HepG2 (cell line): ENCODE results near the gene KCNH1. TPM values are rescaled to one million over a fixed set of nuclear protein-coding genes. Genes with fewer than 3 reads are reported as not detected.

ENCODE experiments used
- ATAC-seq: fragments of 200-7000 bp; cut with Tn5 transposase; 3 replicates; pipeline ENCODE4 v1.9.1; 2020; ENCODE audit warnings: mild to moderate bottlenecking, moderate library complexity
- BruUV-seq: library from RNA; stranded (reverse); fragments of 400-500 nt; replicated peaks from 2 replicates; lab custom pipeline; 2021; lab: Mats Ljungman, UMichigan
- CTCF ChIA-PET: fragments of 300-600 bp; formaldehyde crosslinking; extraction: SDS; loops from one replicate; lab custom pipeline; 2021; ENCODE audit warnings: low total read pairs, inconsistent platforms, low intra/inter-chr PET ratio; lab: Yijun Ruan, JAX
- POLR2A ChIA-PET: fragments of 350-600 bp; sonication (Branson Sonifier 250); formaldehyde crosslinking; loops from one replicate; lab custom pipeline; 2020; ENCODE audit warnings: antibody characterized with exemption, inconsistent platforms; lab: Yijun Ruan, JAX
- DNase-seq: peaks from one replicate; pipeline ENCODE4 v3.0.0-alpha.2; 2015; ENCODE audit warnings: low spot score
- FAIRE-seq: peaks from 3 replicates; lab custom pipeline; 2011; peaks lifted over from hg19 to GRCh38; lab: Jason Lieb, UNC
- H2AFZ ChIP-seq: one replicate; pipeline ENCODE4 v1.6.1; 2011; ENCODE audit warnings: low read length, inconsistent platforms
- H3K27ac ChIP-seq: fragments of 300-600 bp; 3 replicates; pipeline ENCODE4 v1.8.0; 2011; ENCODE audit warnings: mixed run types, mild to moderate bottlenecking, mixed read lengths, low read length, inconsistent platforms; ENCODE audit not compliant: insufficient read depth; ENCODE audit errors: extremely low read length
- H3K27me3 ChIP-seq, 2 experiments: fragments of 200-600 bp in 1 of 2; 2 replicates in 1 of 2; 3 replicates in 1 of 2; pipeline versions ENCODE4 v1.6.0 to v1.8.0; 2011; ENCODE audit warnings: low read length in 2 of 2, mild to moderate bottlenecking in 2 of 2, moderate library complexity in 2 of 2, inconsistent platforms in 1 of 2; ENCODE audit not compliant: insufficient read depth in 2 of 2, control insufficient read depth in 1 of 2
- H3K36me3 ChIP-seq, 2 experiments: fragments of 200-600 bp in 1 of 2; replicated peaks in 1 of 2; 2 replicates in 1 of 2; 3 replicates in 1 of 2; pipeline versions ENCODE4 v1.5.1 to v1.8.0; 2011; ENCODE audit warnings: low read length in 2 of 2, inconsistent platforms in 1 of 2; ENCODE audit not compliant: insufficient read depth in 2 of 2, control insufficient read depth in 1 of 2
- H3K4me1 ChIP-seq: 2 replicates; pipeline ENCODE4 v1.5.1; 2012; ENCODE audit warnings: low read length, inconsistent platforms; ENCODE audit not compliant: insufficient read depth
- H3K4me2 ChIP-seq: 2 replicates; pipeline ENCODE4 v1.6.0; 2011; ENCODE audit warnings: low read depth, low read length, inconsistent platforms
- H3K4me3 ChIP-seq, 3 experiments: fragments of 200-600 bp in 1 of 3; sonication (generic), shearing (Covaris generic) in 1 of 3; replicated peaks in 1 of 3; 2 replicates each; pipeline ENCODE4 v1.5.1; 2011 to 2016; ENCODE audit warnings: low read length in 3 of 3, inconsistent platforms in 2 of 3, low read depth in 2 of 3, mild to moderate bottlenecking in 2 of 3, control low read depth in 1 of 3, mixed read lengths in 1 of 3; ENCODE audit not compliant: insufficient read depth in 1 of 3
- H3K79me2 ChIP-seq: one replicate; pipeline ENCODE4 v1.6.1; 2011; ENCODE audit warnings: low read length, inconsistent platforms; ENCODE audit not compliant: insufficient read depth
- H3K9ac ChIP-seq: 2 replicates; pipeline ENCODE4 v1.6.0; 2011; ENCODE audit warnings: mild to moderate bottlenecking, low read depth, low read length, inconsistent platforms; ENCODE audit not compliant: insufficient read depth
- H3K9me3 ChIP-seq: 2 replicates; pipeline ENCODE4 v1.5.1; 2012; ENCODE audit warnings: mild to moderate bottlenecking, low read length
- H4K20me1 ChIP-seq: 2 replicates; pipeline ENCODE4 v1.6.0; 2011; ENCODE audit warnings: inconsistent platforms, mild to moderate bottlenecking, low read length, moderate library complexity; ENCODE audit not compliant: insufficient read depth
- ARNT ChIP-seq: fragments of 450-650 bp; IDR thresholded peaks from 2 replicates; pipeline ENCODE4 v1.6.1; 2017
- ATF3 ChIP-seq: sonication (generic); formaldehyde crosslinking; IDR thresholded peaks from 2 replicates; pipeline ENCODE4 v1.4.0; 2020; ENCODE audit warnings: missing genetic modification reagents
- ATRX ChIP-seq: sonication (generic); formaldehyde crosslinking; IDR thresholded peaks from 2 replicates; pipeline ENCODE4 v1.4.0; 2020; ENCODE audit warnings: missing genetic modification reagents, borderline replicate concordance
- BCL6 ChIP-seq: IDR thresholded peaks from 2 replicates; pipeline ENCODE4 v1.6.1; 2016; ENCODE audit warnings: missing genetic modification reagents, missing compliant biosample characterization
- DPF2 ChIP-seq: sonication (generic); formaldehyde crosslinking; IDR thresholded peaks from 2 replicates; pipeline ENCODE4 v1.4.0; 2020; ENCODE audit warnings: mild to moderate bottlenecking, low read depth, missing genetic modification reagents, borderline replicate concordance
- ELF3 ChIP-seq: IDR thresholded peaks from 2 replicates; pipeline ENCODE4 v1.6.1; 2016; ENCODE audit warnings: missing genetic modification reagents, missing compliant biosample characterization
- ERF ChIP-seq: IDR thresholded peaks from 2 replicates; pipeline ENCODE4 v1.6.1; 2018; ENCODE audit warnings: missing biosample characterization, missing genetic modification reagents
- ESRRA ChIP-seq: sonication (generic); formaldehyde crosslinking; IDR thresholded peaks from 2 replicates; pipeline ENCODE4 v1.5.1; 2020; ENCODE audit warnings: mild to moderate bottlenecking, low read depth, missing genetic modification reagents
- FOXK2 ChIP-seq: fragments of 450-650 bp; IDR thresholded peaks from 2 replicates; pipeline ENCODE4 v1.6.1; 2016
- HINFP ChIP-seq: sonication (generic); formaldehyde crosslinking; IDR thresholded peaks from 2 replicates; pipeline ENCODE4 v1.4.0; 2020; ENCODE audit warnings: low read depth, mild to moderate bottlenecking, missing genetic modification reagents
- KLF13 ChIP-seq: sonication (generic); formaldehyde crosslinking; IDR thresholded peaks from 2 replicates; pipeline ENCODE4 v1.4.0; 2020; ENCODE audit warnings: mild to moderate bottlenecking, missing genetic modification reagents
- MYNN ChIP-seq: sonication (generic); formaldehyde crosslinking; IDR thresholded peaks from 2 replicates; pipeline ENCODE4 v1.4.0; 2020; ENCODE audit warnings: mild to moderate bottlenecking, low read depth, missing genetic modification reagents
- NR1H2 ChIP-seq: sonication (generic); formaldehyde crosslinking; IDR thresholded peaks from 2 replicates; pipeline ENCODE4 v1.8.1; 2022; ENCODE audit warnings: low read depth, missing genetic modification reagents, borderline replicate concordance
- SNAPC5 ChIP-seq: sonication (generic); formaldehyde crosslinking; IDR thresholded peaks from 2 replicates; pipeline ENCODE4 v1.8.1; 2023; ENCODE audit warnings: mild to moderate bottlenecking, missing genetic modification reagents, borderline replicate concordance
- TAF15 ChIP-seq: fragments of 200-400 bp; formaldehyde crosslinking; IDR thresholded peaks from one replicate; pipeline ENCODE4 v1.6.1; 2018; ENCODE audit warnings: mild to moderate bottlenecking, low read depth, low read length; ENCODE audit not compliant: poor library complexity, severe bottlenecking
- YEATS2 ChIP-seq: sonication (generic); formaldehyde crosslinking; IDR thresholded peaks from 2 replicates; pipeline ENCODE4 v1.4.0; 2020; ENCODE audit warnings: missing genetic modification reagents, borderline replicate concordance
- ZFP36L2 ChIP-seq: sonication (generic); formaldehyde crosslinking; IDR thresholded peaks from 2 replicates; pipeline ENCODE4 v1.4.0; 2020; ENCODE audit warnings: missing genetic modification reagents
- ZNF501 ChIP-seq: sonication (generic); formaldehyde crosslinking; IDR thresholded peaks from 2 replicates; pipeline ENCODE4 v1.5.1; 2020; ENCODE audit warnings: mild to moderate bottlenecking, moderate library complexity, missing genetic modification reagents
- ZNF547 ChIP-seq: sonication (generic); formaldehyde crosslinking; IDR thresholded peaks from 2 replicates; pipeline ENCODE4 v1.5.1; 2020; ENCODE audit warnings: mild to moderate bottlenecking, missing genetic modification reagents
- ZNF766 ChIP-seq: sonication (generic); formaldehyde crosslinking; IDR thresholded peaks from 2 replicates; pipeline ENCODE4 v1.5.0; 2020; ENCODE audit warnings: missing genetic modification reagents, borderline replicate concordance
- WGBS: methylation state at CpG from one replicate; pipeline ENCODE4 v1.1.6; 2017; ENCODE audit warnings: low lambda C conversion rate; 5-methylcytosine and 5-hydroxymethylcytosine counted together
- in situ Hi-C: cut with HindIII; loops from 2 replicates; pipeline ENCODE4 v1.10.0; 2017; ENCODE audit warnings: low pct_unique_long_range_greater_than_20kb; ENCODE audit not compliant: extremely low pct_ligation_motif_present
- intact Hi-C: fragments of 100-400 bp; cut with micrococcal nuclease; formaldehyde crosslinking; loops from one replicate; pipeline ENCODE4 v1.10.0; 2022; ENCODE audit not compliant: unreplicated experiment
- polyA plus RNA-seq, 8 experiments: library from polyadenylated mRNA; depleted of rRNA in 3 of 8; stranded (reverse) in 7 of 8; unstranded in 1 of 8; fragments of >200 nt; fragmentation: Illumina TruSeq in 4 of 8; extraction: Trizol in 4 of 8; gene quantifications; 2 replicates each; pipeline versions ENCODE4 v1.2.1 to v1.2.3, GENCODE V29; 2011 to 2016; ENCODE audit warnings: low read depth in 4 of 8, missing spikeins in 1 of 8, mixed read lengths in 1 of 8; ENCODE audit not compliant: insufficient read depth in 1 of 8
- total RNA-seq, 5 experiments: library from RNA; depleted of rRNA; stranded (reverse); fragments of >200 nt; fragmentation: Illumina TruSeq; extraction: Trizol; gene quantifications; 2 replicates each; pipeline ENCODE4 v1.2.3, GENCODE V29; 2016; ENCODE audit warnings: low read depth in 1 of 5

Gene KCNH1
- total and polyA plus RNA-seq, 2 of the 13 experiments (the other 11 are each of a cell fraction or from before 2014, with no cell fraction given) = not detected

GRCh38 chr1:211033921-211034525 is 99.9 kb downstream of the KCNH1 start:
- Histone ChIP-seq H3K4me3 (no peak overlapping the region), H3K36me3 (no peaks in the 10 kb centered on the region), H3K79me2 (no peaks in the 10 kb centered on the region), H2AFZ (no peak overlapping the region), H3K27me3 (no peaks in the 10 kb centered on the region), H3K9me3 (no peaks in the 10 kb centered on the region), H4K20me1 (no peaks in the 10 kb centered on the region), H3K4me1 (no peaks in the 10 kb centered on the region), H3K27ac (no peak overlapping the region), H3K9ac (no peak overlapping the region), H3K4me2 (no peak overlapping the region)
- WGBS = 74% methylated on average over 2 of the region's 2 CpGs
- intact Hi-C loops = no loop called here
- no peak for TF ChIP-seq MYNN (CRISPR knock-in tag)
- TF ChIP-seq ZFP36L2 = no peak
- TF ChIP-seq TAF15 = no peak
- no peak for TF ChIP-seq BCL6 (CRISPR knock-in tag)
- no TSS peak for BruUV-seq
- POLR2A ChIA-PET = no interaction called here
- FAIRE-seq (no peak), ATAC-seq (no peak), DNase-seq (no peak)
- in situ Hi-C loops = no loop called here
- CTCF ChIA-PET = no interaction called here

GRCh38 chr1:211024901-211025300 is 109.0 kb downstream of the KCNH1 start:
- intact Hi-C loops = no loop called here
- Histone ChIP-seq H3K4me1 (no peaks in the 10 kb centered on the region), H3K27me3 (no peaks in the 10 kb centered on the region), H3K4me3 (no peak overlapping the region), H3K79me2 (no peaks in the 10 kb centered on the region), H3K9ac (no peak overlapping the region), H3K4me2 (no peak overlapping the region), H3K27ac (no peak overlapping the region), H3K9me3 (no peaks in the 10 kb centered on the region), H4K20me1 (no peaks in the 10 kb centered on the region), H3K36me3 (no peaks in the 10 kb centered on the region), H2AFZ (no peak overlapping the region)
- no peak for DNase-seq
- WGBS = 22% methylated on average over 2 of the region's 2 CpGs
- ATAC-seq = no peak
- POLR2A ChIA-PET = no interaction called here
- in situ Hi-C loops = no loop called here
- no TSS peak for BruUV-seq
- no peak for FAIRE-seq
- CTCF ChIA-PET = no interaction called here
- TF ChIP-seq YEATS2 (CRISPR knock-in tag) (no peak), SNAPC5 (CRISPR knock-in tag) (no peak), ELF3 (CRISPR knock-in tag) (no peak), FOXK2 (no peak), DPF2 (CRISPR knock-in tag) (no peak), ERF (no peak), ZNF766 (CRISPR knock-in tag) (no peak), ATRX (CRISPR knock-in tag) (no peak), ZNF547 (CRISPR knock-in tag) (no peak), HINFP (CRISPR knock-in tag) (no peak), ESRRA (CRISPR knock-in tag) (no peak), ARNT (no peak), NR1H2 (CRISPR knock-in tag) (no peak), ATF3 (CRISPR knock-in tag) (no peak), KLF13 (no peak), ZNF501 (CRISPR knock-in tag) (no peak)
